DMS 273 treated with DMSO at 0.1 percent for 48 hours (cell line): ENCODE results near the gene RTKN2.

Source experiments
- DNase-seq: peaks from one replicate; lab custom pipeline; 2025; lab: John Stamatoyannopoulos, UW

RTKN2 gene

DNA sequence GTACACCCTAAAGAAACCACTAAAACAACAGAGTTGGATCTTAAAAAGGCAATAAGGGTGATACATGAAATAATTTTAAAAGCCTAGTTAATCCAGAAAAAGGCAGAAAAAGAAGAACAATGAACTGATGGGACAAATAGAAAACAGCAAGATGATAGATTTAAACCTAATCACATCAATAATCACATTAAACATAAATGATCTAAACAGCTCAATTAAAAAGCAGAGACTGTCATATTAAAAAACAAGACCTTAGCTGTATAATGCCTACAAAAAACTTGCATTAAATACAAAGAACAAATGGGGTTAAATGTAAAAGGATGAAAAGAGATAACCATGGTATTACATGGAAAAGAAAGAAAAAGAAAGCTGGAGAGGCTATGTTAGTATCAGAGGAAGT, 96.2 kb downstream of the RTKN2 start:
- DNase-seq = no peak

DNA sequence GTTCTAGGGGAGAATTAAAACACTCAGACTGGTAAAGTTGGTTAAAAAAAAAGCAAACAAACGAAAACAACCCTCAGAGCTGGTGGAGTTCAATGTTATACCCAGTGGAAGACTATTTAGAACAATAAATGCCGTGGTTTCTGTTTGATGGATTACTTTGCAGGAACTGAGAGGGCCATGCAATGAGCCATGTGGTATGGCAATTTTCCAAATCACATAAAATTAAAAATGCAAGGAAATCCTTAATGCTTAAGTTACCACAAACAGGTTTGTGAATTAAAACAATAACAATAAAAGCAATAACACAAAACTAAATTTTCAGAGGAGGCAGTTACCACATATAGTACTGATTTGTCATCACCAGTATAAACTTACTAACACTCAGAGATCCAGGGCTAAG, 96.9 kb downstream of the RTKN2 start:
- no peak for DNase-seq

DNA sequence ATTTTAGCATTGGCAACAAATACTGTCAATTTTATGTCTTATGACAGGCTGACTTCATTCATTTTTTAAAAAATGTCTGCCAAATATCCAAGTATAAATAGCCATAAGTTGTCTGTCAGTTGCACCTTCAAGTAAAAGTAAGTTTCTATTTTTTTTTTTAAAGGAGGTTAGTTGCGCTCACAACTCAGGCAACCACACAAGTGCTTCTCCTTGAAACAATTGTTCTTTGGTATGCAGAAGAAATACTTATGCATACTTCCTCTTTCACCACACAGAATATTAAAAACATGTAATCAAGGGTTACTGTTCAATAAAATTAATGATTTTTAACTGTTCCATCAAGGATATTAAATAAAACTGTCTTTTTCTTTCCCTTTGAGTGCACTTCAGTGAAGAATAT, 97.9 kb downstream of the RTKN2 start:
- no peak for DNase-seq

DNA sequence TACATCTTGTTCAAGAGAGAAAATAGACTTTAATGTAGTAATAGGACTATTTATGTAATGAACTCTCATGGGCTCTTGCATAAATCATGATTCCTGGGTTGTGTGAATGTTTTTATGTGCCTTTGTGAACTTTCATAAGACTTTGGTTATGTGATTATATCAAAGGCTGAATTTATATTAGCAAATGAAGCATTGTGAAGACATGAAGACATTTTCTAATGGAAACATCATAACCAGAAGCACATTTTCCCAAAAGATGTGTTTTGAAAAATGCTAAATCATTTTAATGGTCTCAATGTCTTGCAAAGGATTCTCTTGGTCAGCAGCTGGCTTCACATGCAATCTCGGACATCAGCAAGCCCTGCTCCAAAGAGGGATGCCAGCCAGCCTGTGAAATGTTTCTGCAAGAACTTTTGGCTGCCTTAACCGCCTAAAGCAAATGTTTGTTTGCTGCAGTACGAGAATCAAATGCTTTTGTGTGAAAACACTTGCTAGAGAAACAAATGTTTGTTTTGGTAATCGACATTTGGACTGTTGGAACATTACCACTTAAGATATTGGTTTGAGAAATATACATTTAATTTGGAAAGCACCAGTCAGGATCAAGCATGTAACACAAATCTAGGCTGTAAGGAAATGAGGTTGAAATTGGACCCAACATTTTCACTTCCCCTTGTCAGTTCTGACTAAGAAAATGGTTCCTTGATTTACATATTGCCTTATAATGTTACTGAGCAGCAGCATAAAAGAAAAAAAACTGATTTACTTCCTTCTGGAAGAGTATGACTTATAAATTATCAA, 102.1 kb downstream of the RTKN2 start:
- DNase-seq = no peak

DNA sequence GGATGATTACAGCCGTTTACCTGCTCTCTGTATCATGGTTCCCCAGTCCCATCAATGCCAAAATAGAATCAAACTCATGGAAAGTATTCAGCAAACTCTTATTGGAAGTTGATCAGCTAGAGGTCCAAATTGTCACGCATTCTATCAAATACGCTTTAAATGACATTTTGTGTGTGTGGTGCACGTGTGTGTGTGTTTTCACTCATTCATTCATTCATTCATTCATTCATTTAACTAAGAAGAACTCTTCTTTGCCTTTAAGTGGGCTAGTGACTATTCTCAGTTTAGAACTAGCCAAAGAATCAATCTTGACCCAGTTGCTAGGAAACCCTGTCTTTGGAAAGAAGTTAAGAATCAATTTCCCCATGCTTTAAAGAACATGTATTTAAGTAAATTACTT, 102.8 kb downstream of the RTKN2 start:
- no peak for DNase-seq

DNA sequence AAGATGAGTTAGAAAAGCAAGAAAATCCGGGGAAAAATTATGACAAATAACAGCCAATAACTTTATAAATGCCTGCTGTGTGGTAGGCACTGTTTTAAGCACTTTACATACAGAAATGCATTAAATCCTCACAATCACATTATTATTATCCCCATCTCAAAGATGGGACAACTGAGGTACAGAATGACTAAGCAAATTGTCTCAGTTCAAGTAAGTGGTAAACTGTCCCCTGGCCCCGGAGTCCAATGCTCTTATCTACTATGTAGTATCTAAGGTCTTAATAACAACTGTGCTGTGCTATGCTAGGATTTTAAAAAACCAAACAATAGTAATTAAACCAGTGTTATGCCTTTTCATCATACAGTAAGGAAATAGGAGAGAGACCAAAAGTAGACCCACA, 105.6 kb downstream of the RTKN2 start:
- DNase-seq = no peak

DNA sequence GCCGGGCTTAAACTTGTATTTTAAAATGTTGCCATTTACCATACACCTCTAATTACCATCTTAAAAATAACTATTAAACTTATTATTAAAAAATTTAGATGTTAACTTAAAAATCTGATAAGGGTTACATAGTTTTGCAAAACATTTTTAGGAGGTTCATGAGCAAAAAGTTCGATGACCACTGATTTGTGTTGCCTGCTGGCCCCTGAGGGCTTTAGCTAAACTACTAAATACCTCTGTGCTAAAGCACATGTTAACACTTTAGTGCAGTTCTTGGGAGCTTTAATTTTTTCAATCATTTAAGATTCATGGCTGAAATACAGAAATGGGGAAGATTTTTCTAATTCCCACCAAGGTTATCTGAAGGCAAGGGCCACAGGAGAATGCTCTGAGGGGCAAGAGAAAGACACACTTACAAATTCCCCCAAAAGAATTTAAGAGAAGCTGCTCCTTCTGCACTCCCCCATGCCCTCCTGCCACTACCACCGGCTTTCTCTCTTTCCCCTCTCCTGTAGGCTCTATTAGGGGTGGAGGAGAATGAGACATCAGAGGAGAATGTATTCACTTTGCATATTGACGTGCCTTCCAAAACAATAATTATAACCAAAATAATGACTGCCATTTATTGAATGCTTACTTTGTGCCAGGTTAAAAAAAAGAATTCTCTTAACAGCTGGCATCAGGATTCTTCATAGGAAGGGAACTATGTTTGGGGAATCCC, 106.2 kb downstream of the RTKN2 start:
- no peak for DNase-seq

DNA sequence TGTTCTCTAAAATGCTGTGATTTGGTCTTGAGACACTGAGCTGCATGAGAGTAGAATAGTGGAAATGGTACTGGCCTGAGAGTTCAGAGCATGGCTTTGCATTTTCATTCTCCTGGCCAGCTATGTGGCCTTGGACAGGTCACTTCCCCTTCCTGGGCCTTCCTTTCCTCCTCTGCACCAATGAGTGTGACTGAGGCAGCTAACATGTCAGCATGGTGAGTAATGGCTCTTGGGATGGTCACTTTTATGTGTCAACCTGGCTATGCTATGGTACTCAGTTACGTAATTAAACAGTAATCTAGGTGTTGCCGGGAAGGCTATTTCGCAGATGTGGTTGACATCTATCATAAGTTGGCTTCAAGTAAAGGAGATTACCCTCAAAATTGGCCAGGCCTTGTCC, 109.3 kb downstream of the RTKN2 start:
- no peak for DNase-seq

DNA sequence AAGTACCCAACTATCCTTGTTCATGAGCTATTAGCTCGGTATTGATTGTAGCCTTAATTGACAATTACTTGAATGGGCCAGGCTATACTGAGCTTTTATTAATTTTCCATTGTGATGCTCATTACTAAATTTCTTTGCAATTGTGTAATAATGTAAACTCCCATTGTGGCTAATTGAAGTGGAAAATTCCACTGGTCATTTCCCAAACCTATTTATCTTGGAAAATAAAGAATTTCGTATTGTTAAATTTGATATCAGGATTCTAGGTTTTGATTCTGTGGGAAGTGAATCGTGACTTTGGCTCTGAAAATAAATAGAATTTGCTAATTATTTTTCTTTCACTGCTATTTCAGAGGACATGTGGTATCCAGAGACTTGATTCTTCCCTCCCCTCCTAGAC, 111.0 kb downstream of the RTKN2 start:
- DNase-seq = no peak

DNA sequence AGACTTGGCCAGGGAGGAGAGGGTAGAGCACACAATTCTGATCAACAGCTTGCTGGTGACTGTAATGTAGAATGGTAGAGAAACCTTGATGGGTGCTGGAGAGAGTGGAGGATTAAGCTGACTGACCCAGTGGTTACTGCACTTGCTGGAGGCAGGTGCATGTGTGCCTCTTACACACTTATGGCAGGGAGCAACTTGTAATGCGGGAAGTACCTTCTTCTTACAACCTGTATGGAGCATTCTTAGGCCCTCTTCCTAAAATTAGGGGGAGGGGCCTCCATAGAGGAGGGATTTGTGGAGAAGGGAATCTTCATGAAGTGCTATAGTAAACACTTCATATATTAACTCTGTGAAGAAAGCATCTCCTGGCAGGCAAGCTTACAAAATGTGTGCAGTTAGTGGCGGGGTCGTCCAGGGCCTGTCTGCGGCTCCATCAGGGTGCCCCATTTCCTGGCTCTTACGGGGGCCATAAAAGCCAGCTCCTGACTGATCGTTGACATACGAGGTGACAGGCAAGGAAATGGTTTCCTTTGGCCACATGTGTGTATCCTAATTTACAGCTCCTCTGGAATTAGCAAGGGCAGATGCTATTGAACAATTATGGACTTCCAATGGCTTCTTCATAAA, 113.5 kb downstream of the RTKN2 start:
- no peak for DNase-seq

DNA sequence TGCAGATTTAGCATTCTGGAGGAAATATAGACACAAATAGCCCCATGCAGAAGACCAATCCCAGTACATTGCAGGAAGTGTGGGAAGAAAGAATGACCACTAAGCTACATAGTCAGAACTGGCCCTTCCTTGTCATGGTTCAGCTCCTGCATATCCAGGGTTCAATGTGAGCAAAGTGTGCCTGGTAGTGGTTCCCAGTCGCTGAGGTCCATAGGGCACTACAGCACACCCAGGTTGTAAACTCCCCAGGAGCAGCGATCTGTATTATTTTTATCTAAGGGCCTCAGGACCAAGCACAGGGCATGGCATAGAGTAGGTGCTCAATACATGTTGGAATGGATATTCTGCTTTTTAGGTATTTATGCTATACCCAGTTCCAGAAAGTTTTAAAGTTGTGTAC, 114.4 kb downstream of the RTKN2 start:
- no peak for DNase-seq

DNA sequence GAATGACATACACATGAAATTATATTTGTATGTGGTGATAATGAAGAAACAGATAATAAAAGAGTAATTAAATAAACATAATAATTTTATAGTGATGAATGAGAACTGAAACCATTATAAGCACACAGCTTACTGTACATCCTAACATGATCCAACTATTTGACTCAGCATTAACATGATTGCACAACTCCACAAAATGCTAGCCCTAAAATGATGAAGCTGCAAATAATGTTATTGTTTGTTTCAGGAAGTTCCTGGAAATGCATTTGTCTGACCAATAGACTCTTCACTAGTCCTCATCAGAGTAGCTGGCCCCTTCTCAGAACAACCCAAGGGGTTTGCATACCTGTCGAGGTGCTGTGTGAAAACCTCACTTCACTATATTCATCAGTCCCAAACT, 115.5 kb downstream of the RTKN2 start:
- no peak for DNase-seq

DNA sequence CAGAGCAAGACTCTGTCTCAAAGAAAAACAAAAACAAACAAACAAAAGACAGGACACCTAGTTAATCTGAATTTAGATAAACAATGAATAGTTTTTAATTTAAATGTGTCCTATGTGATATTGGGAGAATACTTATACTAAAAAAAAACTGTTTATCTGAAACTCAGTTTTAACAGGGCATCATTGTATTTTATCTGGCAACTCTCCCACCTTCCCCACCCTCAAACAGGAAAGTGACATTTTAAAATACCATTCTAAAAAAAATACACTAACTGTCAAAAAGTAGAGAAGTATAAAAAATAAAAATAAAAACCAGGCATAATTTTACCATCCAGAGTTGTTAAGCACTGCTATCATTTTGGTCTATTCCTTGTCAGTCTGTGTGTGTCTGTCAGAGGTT, 119.0 kb downstream of the RTKN2 start:
- no peak for DNase-seq

DNA sequence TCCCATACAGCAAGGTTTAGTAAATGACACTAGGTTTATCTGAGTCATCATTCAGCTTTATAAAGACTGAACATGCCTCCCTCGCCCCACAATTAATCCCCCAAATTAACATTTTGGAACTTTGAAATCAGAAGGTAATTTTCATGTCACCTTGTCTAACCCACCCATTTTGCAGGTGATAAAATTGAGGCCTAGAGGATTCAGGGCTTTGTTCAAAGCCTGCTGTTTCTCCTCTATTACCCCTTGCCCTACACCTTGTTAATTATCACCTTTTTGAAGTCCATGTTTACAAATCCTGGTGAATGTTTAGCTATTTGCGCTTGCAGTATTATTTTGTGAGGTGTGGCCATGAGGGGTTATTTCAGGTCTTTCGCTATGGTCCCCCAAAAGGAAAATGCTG, 120.5 kb downstream of the RTKN2 start:
- DNase-seq = no peak

DNA sequence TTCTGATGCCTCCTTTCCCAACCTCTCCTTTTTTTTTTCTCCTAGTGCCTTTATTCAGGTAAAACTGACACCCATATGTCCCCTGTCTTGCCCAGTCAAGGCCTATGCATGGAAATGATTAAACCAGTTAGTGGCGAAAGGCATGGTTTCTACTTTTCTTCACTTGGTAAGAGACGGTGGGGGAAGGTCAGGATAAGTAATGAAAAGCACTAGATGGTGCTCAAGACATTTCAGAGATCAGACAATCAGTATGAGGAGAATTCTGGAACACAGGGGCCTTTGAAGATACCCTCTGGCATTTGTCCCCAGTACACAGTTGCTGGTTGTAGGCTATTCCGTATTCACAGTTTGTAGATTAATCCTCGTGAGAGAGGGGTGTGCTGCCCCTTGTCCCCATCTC, 121.2 kb downstream of the RTKN2 start:
- DNase-seq = no peak

DNA sequence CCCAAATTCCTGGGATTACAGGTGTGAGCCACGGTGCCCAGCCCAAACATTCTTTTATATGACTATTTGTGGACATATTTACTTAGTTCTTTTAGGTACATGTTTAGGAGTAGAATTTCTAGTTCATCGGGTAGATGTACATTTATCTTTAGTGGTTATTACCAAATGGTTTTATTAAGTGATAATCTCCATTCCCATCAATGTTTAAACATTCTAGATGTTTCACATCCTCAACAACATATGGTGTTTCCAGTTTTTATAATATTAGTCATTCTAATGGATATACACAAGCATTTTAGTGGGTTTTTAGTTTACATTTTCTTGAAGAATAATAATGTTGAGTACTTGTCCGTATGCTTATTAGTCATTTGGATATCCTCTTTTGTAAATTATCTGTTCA, 131.7 kb downstream of the RTKN2 start:
- DNase-seq = no peak

DNA sequence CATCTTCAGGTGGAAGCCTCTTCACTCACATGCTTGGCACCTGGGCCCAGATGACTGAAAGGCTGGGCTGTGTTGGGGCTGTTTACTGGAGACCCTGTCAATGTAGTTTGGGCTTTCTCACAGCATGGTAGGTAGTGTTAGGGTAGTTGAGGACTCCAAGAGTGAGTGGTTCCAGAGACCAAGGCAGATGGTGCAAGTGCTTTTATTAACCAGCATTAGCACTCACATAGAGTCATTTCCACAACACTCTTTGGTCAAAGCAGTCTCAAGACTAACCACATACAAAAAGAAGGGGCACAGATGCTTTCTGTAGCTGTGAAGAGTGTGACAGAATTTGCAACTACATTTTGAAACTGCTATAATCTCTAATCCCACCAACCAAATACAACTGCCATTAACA, 135.0 kb downstream of the RTKN2 start:
- DNase-seq = no peak
